G401 (cell line): ENCODE measurements around the gene DDIT4. TPM values are rescaled to one million over a fixed set of nuclear protein-coding genes. Genes with fewer than 3 reads are reported as not detected.
"Not testable (repeated sequence)": the region's sequence is repeated elsewhere in the genome, so short reads cannot be mapped to it uniquely, and the experiment has no call there.

ENCODE experiments used
- DNase-seq: peaks from one replicate; pipeline ENCODE4 v3.0.0-alpha.2; 2015; ENCODE audit warnings: low spot score
- in situ Hi-C: cut with HindIII; loops from 2 replicates; pipeline ENCODE4 v1.10.0; 2016; ENCODE audit warnings: low sequenced_read_pairs, mixed read lengths
- total RNA-seq: library from RNA; depleted of rRNA; stranded (reverse); fragments of >200 nt; shearing (Covaris generic); gene quantifications from 2 replicates; pipeline ENCODE4 v1.2.3, GENCODE V29; 2014

Gene DDIT4
- total RNA-seq, 1 experiment from 2014 or later, result 192 TPM

- in situ Hi-C loops, result no loop called here
- peak; percentile 96 for DNase-seq
Observed at GRCh38 chr10:72248468-72249151, 25.1 kb upstream of the DDIT4 start.

- in situ Hi-C loops, DNase-seq: not testable (repeated sequence)
Observed at GRCh38 chr10:72249176-72249862, 24.4 kb upstream of the DDIT4 start.

- in situ Hi-C loops, result no loop called here
Observed at GRCh38 chr10:72250666-72251065, 23.1 kb upstream of the DDIT4 start.

GRCh38 chr10:72251635-72252034 lies 22.1 kb upstream of the DDIT4 start:
- DNase-seq, result no peak
- in situ Hi-C loops, result no loop called here

More at GRCh38 chr10:72250666-72251065, 23.1 kb upstream of the DDIT4 start:
- DNase-seq, result no peak

- in situ Hi-C loops, result no loop called here
- DNase-seq, result no peak
Observed at GRCh38 chr10:72252972-72253371, 20.8 kb upstream of the DDIT4 start.

- in situ Hi-C loops, result no loop called here
- no peak for DNase-seq
Observed at GRCh38 chr10:72253578-72253977, 20.1 kb upstream of the DDIT4 start.

- in situ Hi-C loops, result no loop called here
- peak; percentile 99 for DNase-seq
Observed at GRCh38 chr10:72254813-72255568, 18.7 kb upstream of the DDIT4 start.

GRCh38 chr10:72255977-72256729 lies 17.6 kb upstream of the DDIT4 start:
- peak; percentile 94 for DNase-seq
- in situ Hi-C loops, result no loop called here

- DNase-seq, result no peak
Observed at GRCh38 chr10:72257051-72257892, 16.5 kb upstream of the DDIT4 start.

GRCh38 chr10:72258617-72259016 lies 15.1 kb upstream of the DDIT4 start:
- in situ Hi-C loops, result no loop called here
- no peak for DNase-seq

More at GRCh38 chr10:72257051-72257892, 16.5 kb upstream of the DDIT4 start:
- in situ Hi-C loops, result no loop called here

- DNase-seq, result no peak
- in situ Hi-C loops, result no loop called here
Observed at GRCh38 chr10:72259491-72260238, 14.1 kb upstream of the DDIT4 start.

- DNase-seq, result peak; percentile 83
- in situ Hi-C loops, result no loop called here
Observed at GRCh38 chr10:72260239-72260975, 13.3 kb upstream of the DDIT4 start.

- in situ Hi-C loops, result no loop called here
- no peak for DNase-seq
Observed at GRCh38 chr10:72260976-72261783, 12.5 kb upstream of the DDIT4 start.

GRCh38 chr10:72261784-72262404 lies 11.8 kb upstream of the DDIT4 start:
- no peak for DNase-seq
- in situ Hi-C loops, result no loop called here

- DNase-seq, result no peak
- in situ Hi-C loops, result no loop called here
Observed at GRCh38 chr10:72263613-72264241, 10.0 kb upstream of the DDIT4 start.

- no peak for DNase-seq
- in situ Hi-C loops, result no loop called here
Observed at GRCh38 chr10:72264536-72264935, 9.2 kb upstream of the DDIT4 start.
